ENCODE measurements around the gene TMEM229B.

The TMEM229B gene

DNA sequence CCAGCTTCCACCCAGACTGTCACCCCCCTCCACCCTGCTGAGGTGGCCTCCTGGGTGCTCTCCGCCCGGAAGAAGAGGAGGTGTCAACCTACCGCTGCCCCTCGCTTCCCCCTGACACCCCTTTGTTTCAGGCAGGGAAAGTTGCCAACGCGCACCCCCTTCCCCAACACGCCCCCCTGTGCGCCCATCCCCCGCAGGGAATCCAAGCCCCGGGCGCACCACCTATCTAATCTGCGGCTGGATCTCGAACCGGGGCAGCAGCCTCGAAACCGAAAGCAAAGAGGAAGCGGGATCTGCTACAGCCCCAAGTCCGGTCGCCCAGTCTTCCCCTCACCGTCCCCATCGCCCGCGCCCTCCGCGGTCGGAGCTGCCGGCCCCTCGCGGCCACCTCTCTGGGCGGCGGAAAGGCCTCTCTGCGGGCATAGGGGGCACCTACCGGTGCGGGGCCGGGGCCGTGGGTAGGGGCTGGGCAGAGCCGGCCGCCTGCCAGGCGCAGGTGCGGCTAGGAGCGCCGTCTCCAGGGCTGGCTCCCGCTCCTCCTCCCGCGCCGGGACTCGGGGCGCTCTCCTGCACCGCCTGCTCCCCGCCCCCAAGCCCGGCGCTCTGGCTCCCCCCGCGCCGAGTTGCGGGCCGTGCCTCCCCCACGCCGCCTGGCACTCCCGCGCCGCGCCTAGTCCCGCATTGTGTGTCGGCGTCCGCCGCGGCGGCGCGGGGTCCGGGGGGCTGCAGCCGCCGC, 26.3 kb upstream of the TMEM229B start:
- peak; percentile 42 for DNase-seq

DNA sequence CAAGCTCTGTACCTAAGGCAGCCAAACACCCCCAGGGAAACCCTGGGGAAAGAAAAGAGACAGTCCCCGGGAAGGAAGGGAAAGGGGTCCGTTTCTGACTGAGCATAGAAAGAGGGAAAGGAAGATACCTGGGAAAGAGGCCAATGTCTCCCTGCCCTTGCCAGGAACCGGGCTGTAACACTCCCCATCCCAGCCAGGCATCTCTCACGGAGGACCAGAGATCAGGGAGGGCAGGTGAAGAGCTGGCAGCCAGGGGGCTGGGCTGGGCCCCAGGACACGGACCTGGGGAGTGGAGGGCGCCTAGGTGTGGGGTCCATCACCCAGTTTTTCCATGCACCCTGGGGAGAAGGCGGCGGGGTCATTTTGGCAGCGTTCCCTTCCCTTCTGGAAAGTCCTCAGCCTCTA, 25.7 kb upstream of the TMEM229B start:
- DNase-seq, result no peak

DNA sequence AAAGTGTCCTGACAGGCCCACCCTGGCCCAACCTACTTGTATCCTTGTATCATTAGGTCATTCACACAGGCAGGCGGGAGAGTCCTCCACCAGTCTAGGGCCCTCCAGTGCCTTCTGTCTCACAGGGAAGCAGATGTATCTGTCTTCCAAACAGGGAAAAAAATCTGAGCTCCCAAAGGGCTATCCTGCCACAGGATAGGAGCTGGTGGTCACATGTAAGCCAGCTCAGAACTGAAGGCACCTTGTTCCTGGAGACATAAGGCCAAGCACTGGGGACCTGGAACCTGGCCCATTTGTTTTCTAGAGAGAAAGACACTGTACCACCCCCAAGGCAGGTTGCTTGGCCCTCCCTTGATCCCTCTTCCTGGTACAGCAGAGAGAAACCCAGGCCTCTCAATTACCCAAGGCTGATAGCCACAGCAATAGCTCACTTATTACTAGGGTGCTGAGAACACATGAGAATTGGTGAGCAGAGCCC, 25.1 kb upstream of the TMEM229B start:
- no peak for DNase-seq

DNA sequence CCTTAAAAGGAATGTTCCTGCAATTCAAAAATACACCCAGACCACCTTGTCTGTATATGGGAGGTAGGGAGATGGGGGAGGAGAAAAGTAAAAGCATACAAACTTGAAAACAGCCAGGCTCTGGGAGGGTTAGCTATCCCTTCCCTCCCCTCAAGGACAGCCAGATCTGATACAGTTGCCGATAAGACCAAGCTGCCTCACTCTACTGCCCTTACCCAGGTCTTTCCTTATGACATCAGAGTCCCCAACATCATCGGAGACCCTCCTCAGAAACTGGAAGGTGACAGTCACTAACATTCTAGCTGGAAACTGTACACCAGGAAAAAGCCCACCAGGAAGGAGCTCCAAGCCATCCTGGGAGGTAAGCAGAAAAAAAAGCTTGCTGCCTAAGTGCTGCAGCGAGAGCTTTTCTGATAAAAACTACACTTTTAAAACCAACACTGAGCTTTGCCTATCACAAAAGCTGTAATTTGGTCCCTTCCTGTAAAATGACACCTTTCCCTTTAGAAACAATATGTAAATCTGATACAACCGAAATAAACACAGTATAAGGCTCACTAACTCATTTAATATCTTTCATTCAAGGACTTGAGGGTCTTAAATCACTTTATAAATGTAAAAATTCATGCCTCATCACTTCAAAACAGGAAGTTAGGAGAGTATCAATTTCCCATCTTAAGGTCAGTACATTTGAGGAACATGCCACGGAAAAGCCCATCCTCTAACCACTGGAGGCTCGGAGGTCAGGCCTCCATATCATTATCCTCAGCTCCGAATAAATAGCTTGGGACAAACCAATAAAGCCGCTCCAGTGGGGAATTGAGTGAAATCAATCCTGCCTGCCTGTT, 24.2 kb upstream of the TMEM229B start:
- no peak for DNase-seq

DNA sequence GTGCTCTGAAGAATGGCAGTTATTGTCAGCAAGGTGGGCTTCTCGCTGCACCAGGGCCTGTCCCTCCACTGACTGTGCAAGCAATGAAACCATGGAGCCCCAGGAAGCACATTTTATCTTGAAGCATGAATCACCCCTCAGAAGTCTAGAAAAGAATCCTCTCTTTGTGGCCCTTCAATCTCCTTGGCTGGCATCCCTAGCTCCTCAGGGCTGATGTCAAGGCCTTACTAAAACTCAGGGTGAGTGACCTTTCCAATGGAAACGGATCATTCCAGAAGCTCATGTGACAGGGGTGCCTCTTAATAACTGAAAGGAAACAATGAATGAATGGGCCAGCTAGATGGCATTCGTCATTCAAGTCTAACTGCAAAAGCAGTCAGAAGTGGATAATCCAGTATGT, 22.3 kb upstream of the TMEM229B start:
- no peak for DNase-seq

DNA sequence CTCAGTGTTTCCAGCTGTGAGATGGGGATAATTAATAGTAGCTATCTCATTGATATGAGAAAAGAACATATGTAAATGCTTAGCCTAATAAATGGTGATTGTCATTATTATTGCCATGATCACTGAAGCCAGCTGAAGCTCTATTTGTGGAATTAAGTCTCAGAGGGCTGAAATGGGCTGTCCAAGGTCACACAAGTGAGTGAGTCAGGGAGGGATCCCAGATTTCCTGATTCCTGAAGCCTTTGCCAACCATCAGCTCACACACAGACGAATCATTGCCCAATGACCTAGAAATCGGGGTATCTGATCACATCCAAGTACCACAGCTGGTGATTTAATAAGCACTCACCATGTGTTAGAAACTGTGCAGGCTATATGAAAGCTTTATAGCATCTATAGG, 21.6 kb upstream of the TMEM229B start:
- DNase-seq, result no peak

DNA sequence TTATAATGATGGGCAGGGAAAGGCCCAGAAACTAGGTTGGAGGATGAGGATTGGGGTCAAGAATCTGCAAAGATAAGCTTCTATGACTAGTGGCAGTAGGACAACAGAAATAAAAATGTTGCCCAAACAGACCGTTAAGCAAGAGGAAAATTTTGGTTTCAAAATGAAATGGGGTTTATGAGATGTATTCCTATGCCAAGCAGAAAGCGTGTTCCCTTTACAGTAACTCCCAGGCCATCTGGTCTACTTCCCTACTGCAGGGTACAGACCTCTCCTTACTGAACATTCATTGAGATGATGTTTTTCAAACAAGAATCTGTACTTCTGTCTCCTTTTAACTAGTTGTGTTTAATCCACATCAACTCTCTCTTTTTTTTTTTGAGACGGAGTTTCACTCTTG, 20.4 kb upstream of the TMEM229B start:
- DNase-seq, result no peak

DNA sequence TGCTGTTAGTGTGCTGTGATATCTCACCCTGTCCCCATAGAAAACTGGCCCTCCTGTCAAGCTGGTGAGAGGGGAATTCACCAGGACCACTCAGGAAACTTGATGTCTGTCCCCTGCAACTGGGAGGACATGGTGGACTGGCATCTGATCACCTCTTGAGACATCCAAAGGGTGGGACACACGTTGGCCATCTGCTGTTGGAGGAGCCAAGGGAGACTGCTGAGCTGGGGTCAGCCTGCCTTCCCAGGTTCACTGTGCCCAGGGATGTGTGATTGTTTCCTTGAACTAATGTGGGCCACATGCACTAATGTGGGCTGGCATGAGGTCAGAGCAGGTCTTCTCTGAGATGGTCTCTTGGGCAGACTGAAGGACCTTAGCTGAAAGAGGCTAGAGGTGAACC, 16.7 kb upstream of the TMEM229B start:
- DNase-seq, result no peak

DNA sequence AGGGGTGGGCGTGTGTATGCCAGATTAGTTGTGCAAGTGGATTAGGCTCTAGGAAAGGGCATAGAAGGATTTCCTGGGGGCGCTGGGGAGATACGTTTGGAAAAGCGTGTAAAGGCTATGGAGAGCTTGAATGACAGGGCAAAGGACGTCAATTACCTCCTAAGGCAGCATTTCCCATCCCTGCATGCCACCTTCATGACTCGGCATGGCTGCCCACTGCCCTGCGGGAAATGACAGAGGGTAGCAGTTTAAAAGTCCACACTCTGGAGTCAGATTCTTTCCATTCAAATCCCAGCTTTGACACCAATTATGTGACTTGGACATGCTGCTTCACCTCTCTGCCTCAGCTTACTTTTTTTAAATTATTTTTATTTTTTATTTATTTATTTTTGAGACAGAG, 14.8 kb upstream of the TMEM229B start:
- DNase-seq, result no peak

DNA sequence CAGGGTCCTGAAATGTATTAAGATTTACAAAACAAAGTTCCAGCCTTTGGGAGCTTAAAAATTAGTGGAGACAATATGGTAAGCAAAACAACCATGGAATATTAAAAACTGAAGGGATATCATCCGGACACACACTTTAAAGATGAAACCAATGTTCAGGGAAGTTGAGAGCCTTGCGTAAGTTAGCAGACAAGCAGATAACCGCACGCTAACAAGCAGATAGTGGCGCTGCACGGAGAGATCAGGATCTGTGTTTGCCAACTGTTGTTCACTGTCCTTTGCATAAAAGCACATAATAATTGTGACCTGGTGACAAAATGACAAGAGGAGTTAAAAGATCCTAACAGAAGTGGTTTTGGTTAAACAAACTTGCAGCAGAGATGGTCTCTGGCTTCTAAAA, 14.3 kb upstream of the TMEM229B start:
- no peak for DNase-seq

DNA sequence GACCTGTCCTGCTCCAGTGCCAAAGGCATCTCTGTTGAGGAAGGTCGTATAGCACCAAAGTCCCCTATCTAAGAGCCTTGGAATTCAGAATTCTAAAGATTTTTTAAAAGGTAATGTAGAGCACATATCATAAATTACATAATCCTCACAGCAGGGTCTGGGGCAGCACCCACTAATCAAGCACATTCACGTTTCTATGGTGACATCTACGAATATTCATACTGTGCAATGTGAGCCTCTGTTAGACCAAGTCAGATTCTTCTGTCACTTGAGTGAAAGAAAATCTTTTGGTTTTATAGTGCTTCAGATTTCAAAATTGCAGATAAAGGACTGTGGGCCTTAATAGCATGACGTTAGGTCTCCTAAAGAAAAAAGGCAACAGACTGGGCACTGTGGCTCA, 13.1 kb upstream of the TMEM229B start:
- DNase-seq, result no peak

DNA sequence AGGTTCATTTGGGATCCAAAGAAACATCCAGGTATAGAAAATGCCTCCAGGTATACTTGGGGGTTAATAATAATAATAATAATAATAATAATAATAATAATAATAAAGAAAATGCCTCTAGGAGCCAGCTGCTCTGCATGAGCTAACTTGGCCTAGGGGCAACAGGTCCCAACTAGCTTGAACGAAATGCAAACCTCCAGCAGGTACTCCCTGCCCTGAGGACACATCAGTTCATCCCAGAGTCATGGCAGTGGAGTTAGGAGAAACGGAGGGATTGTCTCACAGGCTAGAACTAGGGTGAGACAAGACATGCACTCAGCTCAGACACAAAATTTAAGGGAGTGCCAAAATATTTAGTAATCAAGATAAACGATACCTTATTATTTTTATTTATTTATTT, 12.5 kb upstream of the TMEM229B start:
- no peak for DNase-seq

DNA sequence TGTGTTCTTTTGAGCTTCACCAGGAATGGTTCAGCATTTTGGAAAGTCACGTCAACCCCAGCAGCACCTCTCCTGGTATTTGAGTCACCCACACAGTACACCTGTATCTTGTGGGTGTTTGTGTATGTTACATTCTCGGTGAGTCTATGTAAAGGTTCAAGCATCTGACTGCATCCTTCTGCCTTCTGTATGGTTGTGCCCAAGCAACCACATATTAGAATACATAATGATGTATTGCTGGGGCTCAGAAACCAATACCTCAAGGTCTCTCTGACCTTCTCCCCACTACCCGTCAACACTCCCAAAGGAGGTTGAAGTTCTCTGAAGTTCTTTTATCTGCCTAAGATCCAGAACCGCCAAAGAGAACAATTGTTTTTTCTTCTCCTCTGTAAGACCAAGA, 9.2 kb upstream of the TMEM229B start:
- DNase-seq, result no peak

DNA sequence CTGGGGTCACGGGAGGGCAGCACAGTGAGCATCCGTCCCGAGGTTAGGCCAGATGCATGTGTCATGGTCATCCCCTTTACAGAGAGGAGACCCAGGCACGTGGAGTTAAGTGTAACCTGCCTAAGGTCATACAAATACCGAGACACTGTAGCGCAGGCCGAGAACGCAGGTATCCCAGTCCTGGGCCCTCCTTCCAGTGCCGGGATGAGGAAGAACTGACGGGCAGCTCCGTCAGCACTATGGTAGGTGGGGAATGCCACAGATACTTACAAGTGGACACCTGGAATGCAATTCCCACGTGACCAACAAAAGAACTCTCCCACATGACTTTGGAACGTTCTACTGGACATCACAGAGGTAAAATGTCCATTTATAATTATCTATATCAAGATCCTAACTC, 8.7 kb upstream of the TMEM229B start:
- no peak for DNase-seq

DNA sequence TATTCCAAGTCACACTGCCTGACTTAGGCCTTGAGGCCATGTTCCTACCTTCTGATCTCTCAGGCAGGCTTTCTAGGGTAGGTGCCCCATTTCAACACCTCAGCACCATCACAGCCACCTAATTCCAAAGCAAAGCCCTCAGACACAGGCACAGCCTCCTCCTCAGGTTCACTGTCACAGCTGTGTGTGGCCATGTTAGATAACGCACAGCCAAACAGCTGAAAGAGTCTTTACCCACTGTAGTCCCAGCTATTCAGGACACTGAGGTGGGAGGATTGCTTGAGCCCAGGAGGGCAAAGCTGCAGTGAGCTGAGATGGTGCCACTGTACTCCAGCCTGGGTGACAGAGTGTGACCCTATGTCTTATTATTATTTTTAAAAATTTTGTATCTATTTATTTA, 7.3 kb upstream of the TMEM229B start:
- DNase-seq, result no peak

DNA sequence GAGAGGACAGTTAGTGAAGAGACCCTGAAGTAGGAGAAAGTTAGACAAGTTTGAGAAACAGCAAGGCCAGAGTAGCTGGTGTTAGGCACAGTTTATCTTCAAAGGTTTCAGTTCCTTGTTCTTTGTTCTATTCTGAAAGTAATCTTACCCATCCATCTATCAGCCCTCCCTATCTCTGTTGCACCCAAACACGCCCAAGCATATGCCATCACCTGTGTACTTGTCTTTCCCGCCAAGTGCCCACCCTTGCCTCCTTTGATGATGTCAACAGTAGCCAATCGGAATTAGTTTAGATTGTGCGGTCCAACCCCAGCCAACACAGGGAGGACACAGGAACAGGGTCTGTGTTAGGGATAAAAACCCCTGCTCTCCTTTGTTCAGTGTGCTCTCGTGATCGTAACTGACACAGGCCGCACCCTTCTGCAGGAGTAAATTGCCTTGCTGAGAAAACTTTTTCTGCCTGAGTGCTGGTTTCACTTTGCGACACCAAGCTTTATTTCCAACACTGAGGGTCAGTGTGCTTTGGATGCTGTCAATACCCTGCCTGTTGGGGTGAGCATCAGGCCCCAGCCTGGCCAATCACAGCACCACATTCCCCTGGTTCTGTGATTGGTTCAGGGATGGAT, 4.7 kb upstream of the TMEM229B start:
- DNase-seq, result no peak

DNA sequence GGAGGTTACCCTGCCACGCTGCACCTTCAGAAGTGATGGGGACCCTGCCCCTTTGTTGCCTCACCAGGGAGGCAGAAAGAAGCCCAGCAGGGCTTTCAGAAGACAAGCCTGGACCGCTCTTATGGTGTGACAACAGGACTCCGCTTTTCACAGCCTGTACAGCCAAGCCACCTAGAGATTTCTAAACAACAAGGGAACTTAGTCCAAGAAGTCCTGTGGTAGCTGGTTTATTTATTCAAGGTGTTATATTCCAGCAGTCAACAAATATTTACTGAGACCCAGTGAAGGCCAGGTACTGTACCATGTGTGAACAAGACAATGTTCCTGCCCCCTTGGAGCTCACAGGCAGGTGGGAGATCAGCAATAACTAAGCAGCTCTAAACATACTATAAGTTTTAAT, 4.0 kb upstream of the TMEM229B start:
- no peak for DNase-seq

DNA sequence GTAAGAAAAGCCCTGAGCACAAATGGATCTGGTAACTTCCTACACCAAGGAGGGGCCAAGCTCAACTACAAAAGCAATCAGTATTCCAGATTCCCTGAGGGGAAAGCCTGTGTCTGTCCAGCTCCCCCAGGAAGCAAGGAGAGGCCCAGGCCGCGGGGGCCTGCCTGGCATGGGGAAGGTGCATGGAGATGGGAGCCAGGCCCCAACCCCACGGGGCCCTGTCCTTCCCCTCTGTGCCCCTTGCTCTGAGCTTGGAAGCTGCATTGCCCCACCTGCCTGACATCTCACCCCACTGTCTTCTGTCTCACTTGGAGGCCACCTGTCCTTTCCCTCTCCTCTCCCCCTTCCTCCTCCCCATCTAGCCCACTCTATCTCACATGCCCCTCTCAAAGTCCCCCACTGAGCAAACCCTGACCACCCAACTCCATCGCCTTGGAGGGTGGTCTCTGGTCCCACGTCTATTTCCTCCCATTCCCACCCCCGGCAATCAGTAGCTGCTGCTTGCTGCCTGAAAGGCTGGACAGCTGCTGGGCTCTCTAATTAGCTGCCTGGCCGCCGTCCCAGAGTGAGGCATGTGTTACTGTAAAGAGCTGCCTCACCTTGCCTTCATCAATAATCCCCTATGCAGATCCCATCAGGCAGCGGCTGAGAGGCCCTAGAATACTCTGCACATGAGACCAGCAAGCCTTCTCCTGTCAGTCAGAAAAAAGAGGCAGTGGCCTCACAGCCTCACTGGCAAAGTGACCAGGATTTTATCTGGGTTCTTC, 3.4 kb upstream of the TMEM229B start:
- no peak for DNase-seq

DNA sequence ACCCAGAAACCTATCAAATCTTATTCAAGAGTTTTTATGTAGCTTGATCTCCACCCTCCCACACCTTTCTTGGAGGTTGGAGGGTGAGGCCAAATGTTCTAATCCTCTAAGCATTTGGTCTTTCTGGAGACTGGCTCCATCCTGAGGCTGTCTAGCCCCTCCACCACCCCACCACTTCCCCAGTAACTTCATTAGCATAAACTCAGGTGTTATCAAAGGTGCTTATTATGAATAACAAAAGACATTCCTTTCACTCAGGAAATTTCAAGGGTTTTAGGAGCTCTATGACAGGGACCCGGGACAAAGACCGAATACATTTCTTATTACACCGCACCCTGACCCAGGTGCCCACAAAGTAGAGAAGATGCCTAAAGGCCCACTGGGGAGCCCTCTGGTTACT, 2.8 kb upstream of the TMEM229B start:
- DNase-seq, result no peak

DNA sequence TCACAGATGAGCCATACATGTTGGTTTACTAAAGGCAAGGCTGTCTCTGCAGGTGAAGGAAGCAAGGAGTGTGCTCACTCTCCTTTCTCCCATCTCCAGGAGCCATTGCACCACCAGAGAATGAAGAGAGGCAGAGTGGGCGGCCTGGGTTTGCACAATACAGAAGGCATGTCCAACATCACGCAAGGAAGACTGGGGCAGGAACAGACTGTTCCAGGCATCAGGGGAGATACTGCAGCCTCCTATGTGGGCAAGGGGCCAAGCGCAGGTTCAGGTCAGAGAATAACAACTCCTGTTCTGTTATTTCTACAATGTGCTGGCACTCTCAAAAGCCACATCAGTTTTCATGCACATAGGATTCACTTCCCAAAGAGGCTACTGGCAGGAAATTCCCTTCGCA, 1.7 kb upstream of the TMEM229B start:
- no peak for DNase-seq

DNA sequence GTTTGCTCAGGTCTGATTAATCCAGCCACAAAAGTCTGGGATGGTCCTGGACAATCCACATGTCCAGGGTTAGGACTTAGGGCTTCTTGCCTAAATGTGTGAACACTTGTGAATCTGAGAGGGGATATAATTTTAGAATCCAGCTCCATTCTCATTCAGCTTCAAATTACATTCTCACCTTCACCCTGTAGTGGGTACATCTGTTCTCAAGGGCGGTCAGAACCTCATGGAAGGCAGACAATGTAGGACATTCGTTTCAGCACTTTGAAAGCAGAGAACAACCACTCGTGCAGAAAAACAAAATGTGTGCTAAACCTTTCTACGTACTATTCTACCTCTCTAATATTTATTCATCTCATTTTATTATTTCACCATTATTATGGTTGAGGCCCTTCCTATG, 1.2 kb downstream of the TMEM229B start:
- DNase-seq, result no peak

DNA sequence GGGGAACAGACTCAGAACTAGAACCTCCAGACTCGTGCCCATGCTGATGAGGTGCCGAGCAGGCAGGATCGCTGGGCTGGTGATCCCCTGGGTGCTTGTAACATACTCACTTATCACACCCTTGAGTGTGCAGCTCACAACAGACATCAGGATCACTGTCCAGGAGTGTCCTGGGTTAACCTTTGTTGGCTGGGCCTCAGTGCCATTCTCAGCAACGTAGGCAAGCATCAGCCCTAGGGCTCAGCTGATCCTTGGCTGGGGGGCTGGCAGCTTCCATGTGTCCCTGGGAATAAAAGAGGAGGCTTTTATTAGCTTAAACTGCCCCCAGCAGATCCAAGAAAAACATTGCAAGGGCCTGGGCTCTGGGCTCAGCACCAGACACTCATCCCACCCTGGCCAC, 1.6 kb downstream of the TMEM229B start:
- no peak for DNase-seq

DNA sequence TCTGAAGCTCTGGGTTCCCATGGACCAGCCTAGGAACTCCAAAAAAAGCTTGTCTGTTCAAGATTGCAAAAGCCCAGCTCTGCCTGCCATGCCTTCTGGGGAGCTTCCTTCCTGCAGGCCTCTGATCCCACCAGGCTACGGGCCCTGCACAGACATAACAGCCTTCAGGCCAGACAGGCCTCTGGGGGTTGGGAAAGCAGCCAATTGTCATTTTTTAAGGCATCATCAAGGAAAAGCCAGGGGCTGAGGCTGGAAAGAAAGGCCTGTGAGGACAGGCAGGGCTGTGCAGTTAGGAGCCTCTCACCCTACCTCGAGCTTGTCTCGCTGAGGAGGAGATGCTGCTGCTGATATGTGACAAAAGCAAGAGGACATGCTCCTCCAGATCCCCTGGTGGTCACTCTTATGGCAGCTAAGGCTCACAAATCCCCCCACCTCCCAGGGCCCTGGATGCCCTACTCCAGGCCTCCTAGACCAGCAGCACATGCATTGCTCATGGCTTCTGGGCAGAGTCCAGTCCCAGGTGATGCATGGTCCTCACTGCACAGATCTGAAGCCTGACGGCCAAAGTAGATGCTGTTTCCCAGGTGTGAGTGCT, 2.9 kb downstream of the TMEM229B start:
- no peak for DNase-seq
